WTC11 (cell line): ENCODE data around the gene SMC5. TPM values are rescaled to one million over a fixed set of nuclear protein-coding genes. Genes with fewer than 3 reads are reported as not detected.
A peak's percentile ranks its signal among the peaks of the same experiment; 100 is the strongest.

ENCODE experiments used
- ATAC-seq: fragments of 200-7000 bp; cut with Tn5 transposase; 2 replicates; pipeline ENCODE4 v1.10.0; 2021; ENCODE audit warnings: mild to moderate bottlenecking, moderate library complexity
- CTCF ChIA-PET: fragments of 300-600 bp; sonication (Branson Sonifier 250); formaldehyde crosslinking; loops from one replicate; lab custom pipeline; 2021; ENCODE audit warnings: antibody characterized with exemption; lab: Charles Lee
- POLR2A ChIA-PET: fragments of 350-600 bp; sonication (Branson Sonifier 250); formaldehyde crosslinking; loops from one replicate; lab custom pipeline; 2021; ENCODE audit warnings: antibody characterized with exemption; lab: Charles Lee
- DNase-seq: peaks from one replicate; pipeline ENCODE4 v3.0.0; 2021; ENCODE audit warnings: low spot score
- H3K27ac Mint-ChIP-seq: 2 replicates; pipeline ENCODE4 v1.8.0; 2021; ENCODE audit warnings: mixed read lengths
- H3K27me3 Mint-ChIP-seq: 2 replicates; pipeline ENCODE4 v1.8.0; 2021; ENCODE audit warnings: low read depth, mild to moderate bottlenecking, moderate library complexity, mixed read lengths
- H3K36me3 Mint-ChIP-seq: 2 replicates; pipeline ENCODE4 v1.8.0; 2021; ENCODE audit warnings: mixed read lengths
- H3K4me1 Mint-ChIP-seq: 2 replicates; pipeline ENCODE4 v1.8.0; 2022; ENCODE audit warnings: mixed read lengths
- H3K4me3 Mint-ChIP-seq: 2 replicates; pipeline ENCODE4 v1.8.0; 2021; ENCODE audit warnings: mild to moderate bottlenecking, moderate library complexity, mixed read lengths
- H3K9me3 Mint-ChIP-seq: 2 replicates; pipeline ENCODE4 v1.8.0; 2021; ENCODE audit warnings: mixed read lengths
- AFF4 ChIP-seq: sonication (generic); formaldehyde crosslinking; IDR thresholded peaks from 2 replicates; pipeline ENCODE4 v1.8.1; 2023; ENCODE audit warnings: mild to moderate bottlenecking, missing genetic modification reagents, borderline replicate concordance
- AR ChIP-seq: fragments of 250-450 bp; sonication (Bioruptor Pico); IDR thresholded peaks from 2 replicates; pipeline ENCODE4 v1.9.0; 2021; ENCODE audit warnings: mild to moderate bottlenecking
- CBFB ChIP-seq: sonication (generic); formaldehyde crosslinking; IDR thresholded peaks from 2 replicates; pipeline ENCODE4 v1.8.1; 2022; ENCODE audit warnings: mild to moderate bottlenecking, low read depth, missing genetic modification reagents
- CDX4 ChIP-seq: fragments of 250-450 bp; sonication (Bioruptor Pico); IDR thresholded peaks from 2 replicates; pipeline ENCODE4 v1.9.0; 2021; ENCODE audit warnings: moderate library complexity, mild to moderate bottlenecking, inconsistent platforms, borderline replicate concordance
- CREB1 ChIP-seq: sonication (generic); formaldehyde crosslinking; IDR thresholded peaks from 2 replicates; pipeline ENCODE4 v1.8.0; 2023; ENCODE audit warnings: mild to moderate bottlenecking, missing genetic modification reagents
- CTCF ChIP-seq: fragments of 200-600 bp; IDR thresholded peaks from 2 replicates; pipeline ENCODE4 v1.8.0; 2022; ENCODE audit warnings: antibody characterized with exemption
- ELF4 ChIP-seq: sonication (generic); formaldehyde crosslinking; IDR thresholded peaks from 2 replicates; pipeline ENCODE4 v1.8.1; 2022; ENCODE audit warnings: low read depth, mild to moderate bottlenecking, moderate library complexity, missing genetic modification reagents
- FOXK1 ChIP-seq: sonication (generic); formaldehyde crosslinking; IDR thresholded peaks from 2 replicates; pipeline ENCODE4 v1.8.0; 2022; ENCODE audit warnings: mild to moderate bottlenecking, moderate library complexity, missing genetic modification reagents
- FOXP1 ChIP-seq: sonication (generic); formaldehyde crosslinking; IDR thresholded peaks from 2 replicates; pipeline ENCODE4 v1.8.0; 2022; ENCODE audit warnings: missing genetic modification reagents, mild to moderate bottlenecking, moderate library complexity, borderline replicate concordance
- GRHL2 ChIP-seq: fragments of 250-450 bp; sonication (Bioruptor Pico); IDR thresholded peaks from 2 replicates; pipeline ENCODE4 v1.8.0; 2022; ENCODE audit warnings: mild to moderate bottlenecking, moderate library complexity; ENCODE audit not compliant: insufficient replicate concordance, severe bottlenecking
- IRF1 ChIP-seq: sonication (generic); formaldehyde crosslinking; IDR thresholded peaks from 2 replicates; pipeline ENCODE4 v1.8.0; 2023; ENCODE audit warnings: missing genetic modification reagents
- JAZF1 ChIP-seq: fragments of 250-450 bp; sonication (Bioruptor Pico); IDR thresholded peaks from 2 replicates; pipeline ENCODE4 v1.9.0; 2021; ENCODE audit warnings: moderate library complexity, mild to moderate bottlenecking, inconsistent platforms
- KAT7 ChIP-seq: sonication (generic); formaldehyde crosslinking; IDR thresholded peaks from 2 replicates; pipeline ENCODE4 v1.8.1; 2023; ENCODE audit warnings: missing genetic modification reagents, mild to moderate bottlenecking, borderline replicate concordance
- NFYB ChIP-seq: sonication (generic); formaldehyde crosslinking; conservative IDR thresholded peaks from 2 replicates; pipeline ENCODE4 v1.8.0; 2022; ENCODE audit warnings: low read depth, missing genetic modification reagents
- SMAD3 ChIP-seq: sonication (generic); formaldehyde crosslinking; IDR thresholded peaks from 2 replicates; pipeline ENCODE4 v1.8.0; 2022; ENCODE audit warnings: missing genetic modification reagents, mild to moderate bottlenecking, borderline replicate concordance
- ZBTB43 ChIP-seq: sonication (generic); formaldehyde crosslinking; IDR thresholded peaks from 2 replicates; pipeline ENCODE4 v1.8.1; 2023; ENCODE audit warnings: mild to moderate bottlenecking, missing genetic modification reagents
- ZNF219 ChIP-seq: sonication (generic); formaldehyde crosslinking; IDR thresholded peaks from 2 replicates; pipeline ENCODE4 v1.8.0; 2023; ENCODE audit warnings: missing genetic modification reagents, mild to moderate bottlenecking, borderline replicate concordance
- ZNF423 ChIP-seq: fragments of 250-450 bp; sonication (Bioruptor Pico); IDR thresholded peaks from 2 replicates; pipeline ENCODE4 v2.1.2; 2022; ENCODE audit warnings: mild to moderate bottlenecking, moderate library complexity
- total RNA-seq: library from RNA; stranded (reverse); gene quantifications from 3 replicates; pipeline ENCODE4 v1.2.3, GENCODE V29; 2021

SMC5 gene
- total RNA-seq, 1 experiment from 2014 or later: 20.2 TPM

- H3K4me1 Mint-ChIP-seq: peaks cover 13% of the 10 kb centered on the region; the same call in 1 of the 2 replicates
- ChIA-PET POLR2A (interaction anchor here (0.7 kb wide), 1 partner anchor 176 kb away, joined by 4 read pairs; no protein-coding TSS in a partner anchor), CTCF (interaction anchor here (0.6 to 2.6 kb wide), 18 partner anchors 9 to 584 kb away, joined by 3 to 24 read pairs (median 4); partner anchors contain the start of genes MAMDC2 and SMC5)
- ATAC-seq: no peak
- peaks cover 9% of the 10 kb centered on the region for H3K27me3 Mint-ChIP-seq
- H3K4me3 Mint-ChIP-seq: no peak overlapping the region
- no peak overlapping the region for H3K27ac Mint-ChIP-seq
- DNase-seq: no peak
- TF ChIP-seq JAZF1 (CRISPR knock-in tag) (no peak), ZNF423 (CRISPR knock-in tag) (no peak), IRF1 (CRISPR knock-in tag) (no peak), CTCF (0 out of 2 replicates have a peak, but pooled peaks have one; percentile 22), FOXP1 (CRISPR knock-in tag) (no peak), KAT7 (CRISPR knock-in tag) (no peak)
- peaks cover 11% of the 10 kb centered on the region for H3K9me3 Mint-ChIP-seq
- peaks cover 11% of the 10 kb centered on the region for H3K36me3 Mint-ChIP-seq
Measured at GRCh38 chr9:70229579-70229978, 29.2 kb upstream of the SMC5 start.

- ChIA-PET CTCF (no interaction called here), POLR2A (no interaction called here)
- Mint-ChIP-seq H3K27me3 (peaks cover 18% of the 10 kb centered on the region), H3K4me1 (peaks cover 13% of the 10 kb centered on the region; the same call in 1 of the 2 replicates), H3K4me3 (no peak overlapping the region), H3K27ac (no peak overlapping the region), H3K9me3 (peaks cover 20% of the 10 kb centered on the region), H3K36me3 (peaks cover 11% of the 10 kb centered on the region)
- no peak for DNase-seq
- ATAC-seq: no peak
- TF ChIP-seq CBFB: no peak
- no peak for TF ChIP-seq AFF4 (CRISPR knock-in tag)
- TF ChIP-seq SMAD3: no peak
- no peak for TF ChIP-seq AR (CRISPR knock-in tag)
- TF ChIP-seq IRF1 (CRISPR knock-in tag): no peak
- TF ChIP-seq ZBTB43 (CRISPR knock-in tag): no peak
- no peak for TF ChIP-seq GRHL2 (CRISPR knock-in tag)
- no peak for TF ChIP-seq ELF4 (CRISPR knock-in tag)
- TF ChIP-seq JAZF1 (CRISPR knock-in tag): no peak
- TF ChIP-seq CREB1: no peak
- no peak for TF ChIP-seq FOXK1 (CRISPR knock-in tag)
- no peak for TF ChIP-seq NFYB (CRISPR knock-in tag)
- TF ChIP-seq ZNF219 (CRISPR knock-in tag): no peak
- no peak for TF ChIP-seq CTCF
- no peak for TF ChIP-seq CDX4 (CRISPR knock-in tag)
Measured at GRCh38 chr9:70232476-70232875, 26.3 kb upstream of the SMC5 start.
